Nephron (organoid): ENCODE results near the gene MPRIP.

ENCODE experiments used
- H3K27ac Mint-ChIP-seq, 3 experiments: 2 replicates each; pipeline ENCODE4 v1.8.0; 2020; ENCODE audit warnings: mixed read lengths in 3 of 3, mild to moderate bottlenecking in 2 of 3, moderate library complexity in 1 of 3
- H3K27me3 Mint-ChIP-seq: 2 replicates; pipeline ENCODE4 v1.8.0; 2021; ENCODE audit warnings: low read depth, mild to moderate bottlenecking, moderate library complexity, mixed read lengths
- H3K36me3 Mint-ChIP-seq: 2 replicates; pipeline ENCODE4 v1.8.0; 2020; ENCODE audit warnings: low read depth, mixed read lengths
- H3K4me1 Mint-ChIP-seq: 2 replicates; pipeline ENCODE4 v1.8.0; 2020; ENCODE audit warnings: mixed read lengths
- H3K4me3 Mint-ChIP-seq, 3 experiments: 2 replicates each; pipeline ENCODE4 v1.8.0; 2020; ENCODE audit warnings: mild to moderate bottlenecking in 3 of 3, mixed read lengths in 3 of 3, moderate library complexity in 2 of 3
- H3K9me3 Mint-ChIP-seq: 2 replicates; pipeline ENCODE4 v1.8.0; 2020; ENCODE audit warnings: mixed read lengths
- CTCF ChIP-seq, 3 experiments: fragments of 200-600 bp; sonication (generic); IDR thresholded peaks; one replicate each; pipeline ENCODE4 v1.5.0; 2021; ENCODE audit warnings: antibody characterized with exemption in 3 of 3; ENCODE audit not compliant: unreplicated experiment in 3 of 3

MPRIP gene

GRCh38 chr17:17108451-17109049, 66.3 kb downstream of the MPRIP start:
- peaks cover 74% of the 10 kb centered on the region for H3K4me1 Mint-ChIP-seq
- no peak for TF ChIP-seq CTCF (IDR thresholded peaks at IDR 0.05; ENCODE audit: unreplicated experiment in 3 of 3)
- no peaks in the 10 kb centered on the region for H3K9me3 Mint-ChIP-seq
- peak overlapping the region in 1 of 3 experiments; percentile 22 for H3K4me3 Mint-ChIP-seq
- peak overlapping the region; percentile 83 to 97 (median 93) for H3K27ac Mint-ChIP-seq
- H3K27me3 Mint-ChIP-seq, result no peaks in the 10 kb centered on the region
- peaks cover 8% of the 10 kb centered on the region for H3K36me3 Mint-ChIP-seq

DNA sequence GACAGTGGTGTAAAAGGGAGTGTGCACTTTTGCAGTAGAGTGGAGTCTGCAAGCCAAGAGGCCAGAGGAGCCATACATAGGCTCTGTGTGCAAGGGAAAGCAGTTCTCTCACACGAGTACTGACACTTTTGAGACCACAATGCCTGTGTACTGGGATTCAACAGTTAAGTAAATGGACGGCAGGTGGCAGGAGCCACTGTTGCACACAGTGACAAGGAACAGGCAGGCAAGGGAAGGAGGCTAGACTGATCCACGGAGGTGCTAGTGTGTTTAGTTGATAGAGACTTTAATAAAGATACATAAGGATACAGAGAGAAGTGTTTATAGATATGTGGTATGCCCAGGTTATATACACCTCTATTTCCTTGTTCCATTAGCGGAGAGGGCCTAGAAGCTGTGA, 67.0 kb downstream of the MPRIP start:
- H3K27ac Mint-ChIP-seq, result peak overlapping the region; percentile 83 to 97 (median 93)
- H3K27me3 Mint-ChIP-seq, result no peaks in the 10 kb centered on the region
- no peak overlapping the region for H3K4me3 Mint-ChIP-seq
- H3K36me3 Mint-ChIP-seq, result peaks cover 8% of the 10 kb centered on the region
- H3K9me3 Mint-ChIP-seq, result no peaks in the 10 kb centered on the region
- peaks cover 70% of the 10 kb centered on the region for H3K4me1 Mint-ChIP-seq
- TF ChIP-seq CTCF (IDR thresholded peaks at IDR 0.05; ENCODE audit: unreplicated experiment in 3 of 3), result no peak

- Mint-ChIP-seq H3K4me3 (no peak overlapping the region), H3K27me3 (no peaks in the 10 kb centered on the region), H3K27ac (peak overlapping the region; percentile 76 to 97 (median 93)), H3K4me1 (peaks cover 70% of the 10 kb centered on the region), H3K9me3 (no peaks in the 10 kb centered on the region), H3K36me3 (peaks cover 8% of the 10 kb centered on the region)
- no peak for TF ChIP-seq CTCF (IDR thresholded peaks at IDR 0.05; ENCODE audit: unreplicated experiment in 3 of 3)
Observed at GRCh38 chr17:17109907-17110306, 67.7 kb downstream of the MPRIP start.

- Mint-ChIP-seq H3K9me3 (no peaks in the 10 kb centered on the region), H3K4me3 (no peak overlapping the region), H3K27me3 (no peaks in the 10 kb centered on the region), H3K36me3 (peaks cover 8% of the 10 kb centered on the region), H3K27ac (peak overlapping the region in 2 of 3 experiments; percentile 12 to 97), H3K4me1 (peaks cover 73% of the 10 kb centered on the region)
- TF ChIP-seq CTCF (IDR thresholded peaks at IDR 0.05; ENCODE audit: unreplicated experiment in 3 of 3), result no peak
Observed at GRCh38 chr17:17110520-17110919, 68.3 kb downstream of the MPRIP start.

GRCh38 chr17:17111401-17112393, 69.4 kb downstream of the MPRIP start:
- Mint-ChIP-seq H3K27ac (peak overlapping the region in 1 of 3 experiments; percentile 97), H3K27me3 (no peaks in the 10 kb centered on the region), H3K4me3 (no peak overlapping the region), H3K36me3 (peaks cover 8% of the 10 kb centered on the region), H3K4me1 (peaks cover 69% of the 10 kb centered on the region), H3K9me3 (no peaks in the 10 kb centered on the region)
- no peak for TF ChIP-seq CTCF (IDR thresholded peaks at IDR 0.05; ENCODE audit: unreplicated experiment in 3 of 3)
